Measurements from ENCODE around the gene GALNT14. TPM values are rescaled to one million over a fixed set of nuclear protein-coding genes. Genes with fewer than 3 reads are reported as not detected.

The GALNT14 gene
- total and polyA plus RNA-seq, 2 of the 13 experiments (the other 11 are each of a cell fraction or from before 2014, with no cell fraction given), result not detected

GRCh38 chr2:30877833-30878232 lies 260.4 kb downstream of the GALNT14 start:
- in situ Hi-C loops (cut with HindIII; ENCODE audit: extremely low pct_ligation_motif_present, low pct_unique_long_range_greater_than_20kb), result no loop called here
- FAIRE-seq (no peak), DNase-seq (ENCODE audit: low spot score) (no peak), ATAC-seq (no peak)
- CTCF ChIA-PET (ENCODE audit: low intra/inter-chr PET ratio, low total read pairs), result no interaction called here
- WGBS (ENCODE audit: low lambda C conversion rate), result 4% methylated on average over 2 of the region's 2 CpGs
- Histone ChIP-seq H3K4me2 (ENCODE audit: low read depth, low read length) (no peak overlapping the region), H3K9ac (ENCODE audit: insufficient read depth, low read depth, low read length) (no peak overlapping the region), H3K79me2 (ENCODE audit: insufficient read depth, low read length) (no peaks in the 10 kb centered on the region), H3K27ac (ENCODE audit: extremely low read length, insufficient read depth, low read length) (no peak overlapping the region), H3K4me3 (replicated peaks in 1 of 3; ENCODE audit: insufficient read depth in 1 of 3, low read depth in 2 of 3, low read length in 3 of 3) (no peak overlapping the region), H3K4me1 (ENCODE audit: insufficient read depth, low read length) (no peaks in the 10 kb centered on the region), H3K27me3 (ENCODE audit: control insufficient read depth in 1 of 2, insufficient read depth in 2 of 2, low read length in 2 of 2) (no peaks in the 10 kb centered on the region), H3K9me3 (ENCODE audit: low read length) (no peaks in the 10 kb centered on the region), H4K20me1 (ENCODE audit: insufficient read depth, low read length) (no peaks in the 10 kb centered on the region), H2AFZ (ENCODE audit: low read length) (no peak overlapping the region), H3K36me3 (replicated peaks in 1 of 2; ENCODE audit: control insufficient read depth in 1 of 2, insufficient read depth in 2 of 2, low read length in 2 of 2) (no peaks in the 10 kb centered on the region)
- TF ChIP-seq ZNF563 (CRISPR knock-in tag; IDR thresholded peaks at IDR 0.05) (no peak), ZNF879 (CRISPR knock-in tag; IDR thresholded peaks at IDR 0.05) (no peak), U2AF1 (optimal IDR thresholded peaks at IDR 0.05; ENCODE audit: low read depth, low read length) (no peak), MAX (IDR thresholded peaks at IDR 0.05) (no peak), ZNF513 (CRISPR knock-in tag; conservative IDR thresholded peaks at IDR 0.05) (no peak), ZFY (CRISPR knock-in tag; IDR thresholded peaks at IDR 0.05) (no peak), ZKSCAN1 (IDR thresholded peaks at IDR 0.05; ENCODE audit: low read length) (no peak), MXD4 (CRISPR knock-in tag; IDR thresholded peaks at IDR 0.05) (no peak), GRHL1 (CRISPR knock-in tag; conservative IDR thresholded peaks at IDR 0.05) (no peak), SMC3 (IDR thresholded peaks at IDR 0.05; ENCODE audit: low read length) (no peak), ZNF674 (CRISPR knock-in tag; IDR thresholded peaks at IDR 0.05; ENCODE audit: low read depth) (no peak), STAG1 (CRISPR knock-in tag; IDR thresholded peaks at IDR 0.05) (no peak), RFX5 (IDR thresholded peaks at IDR 0.05; ENCODE audit: low read depth, low read length) (no peak), ZNF558 (CRISPR knock-in tag; IDR thresholded peaks at IDR 0.05; ENCODE audit: borderline replicate concordance) (no peak)
- POLR2A ChIA-PET, result no interaction called here
- intact Hi-C loops (cut with micrococcal nuclease; ENCODE audit: unreplicated experiment), result no loop called here
- BruUV-seq (replicated peaks), result no TSS peak
